ENCODE measurements around the gene ACOT2.
"Not testable (repeated sequence)": the region's sequence is repeated elsewhere in the genome, so short reads cannot be mapped to it uniquely, and the experiment has no call there.

Gene ACOT2

DNA sequence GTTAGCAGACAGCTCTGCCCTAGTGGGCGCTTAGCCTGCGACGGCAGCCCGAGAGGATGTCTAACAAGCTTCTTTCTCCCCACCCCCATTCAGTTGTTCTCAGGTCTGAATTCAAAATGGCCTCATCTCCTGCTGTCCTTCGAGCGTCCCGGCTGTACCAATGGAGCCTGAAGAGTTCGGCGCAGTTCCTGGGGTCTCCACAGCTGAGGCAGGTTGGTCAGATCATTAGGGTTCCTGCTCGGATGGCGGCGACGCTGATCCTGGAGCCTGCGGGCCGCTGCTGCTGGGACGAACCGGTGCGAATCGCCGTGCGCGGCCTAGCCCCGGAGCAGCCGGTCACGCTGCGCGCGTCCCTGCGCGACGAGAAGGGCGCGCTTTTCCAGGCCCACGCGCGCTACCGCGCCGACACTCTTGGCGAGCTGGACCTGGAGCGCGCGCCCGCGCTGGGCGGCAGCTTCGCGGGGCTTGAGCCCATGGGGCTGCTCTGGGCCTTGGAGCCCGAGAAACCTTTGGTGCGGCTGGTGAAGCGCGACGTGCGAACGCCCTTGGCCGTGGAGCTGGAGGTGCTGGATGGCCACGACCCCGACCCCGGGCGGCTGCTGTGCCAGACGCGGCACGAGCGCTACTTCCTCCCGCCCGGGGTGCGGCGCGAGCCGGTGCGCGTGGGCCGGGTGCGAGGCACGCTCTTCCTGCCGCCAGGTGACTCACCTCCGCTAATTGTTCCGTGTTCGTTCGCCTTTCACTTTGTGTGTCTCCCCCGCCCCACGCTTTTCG lies at the start of gene ACOT2:
Gene ACOT2, plus strand, starts transcription at position 29 of the 774 bp plus-strand sequence. Its CDS starts 28 bp downstream, at position 57.
- peak; percentile 86 for DNase-seq (ENCODE audit: low spot score)

DNA sequence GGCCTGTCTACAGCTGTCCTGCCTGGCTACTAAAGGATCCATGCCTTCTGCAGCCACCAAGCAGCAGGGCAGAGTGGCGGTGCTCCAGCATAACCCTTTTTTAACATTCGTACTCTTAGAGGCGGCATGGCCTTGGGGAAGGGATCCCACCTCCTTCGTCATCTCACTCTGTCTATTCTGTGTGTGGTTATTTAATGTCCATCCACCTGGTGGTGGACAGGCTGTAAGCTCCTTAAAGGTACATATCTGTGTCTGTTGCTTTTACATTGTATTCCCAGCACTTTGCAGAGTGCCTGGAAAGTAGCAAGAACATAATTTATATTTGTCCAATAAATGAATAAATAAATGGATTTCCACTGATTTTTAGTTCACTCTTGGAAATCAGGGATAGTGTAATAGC lies 47.8 kb upstream of the ACOT2 start:
- no peak for DNase-seq (ENCODE audit: low spot score)

- DNase-seq (ENCODE audit: low spot score): no peak
These were observed 44.5 kb upstream of the ACOT2 start for GRCh38 chr14:73524493-73524892.

- DNase-seq (ENCODE audit: low spot score): no peak
These were observed 42.7 kb upstream of the ACOT2 start for GRCh38 chr14:73526036-73526984.

DNA sequence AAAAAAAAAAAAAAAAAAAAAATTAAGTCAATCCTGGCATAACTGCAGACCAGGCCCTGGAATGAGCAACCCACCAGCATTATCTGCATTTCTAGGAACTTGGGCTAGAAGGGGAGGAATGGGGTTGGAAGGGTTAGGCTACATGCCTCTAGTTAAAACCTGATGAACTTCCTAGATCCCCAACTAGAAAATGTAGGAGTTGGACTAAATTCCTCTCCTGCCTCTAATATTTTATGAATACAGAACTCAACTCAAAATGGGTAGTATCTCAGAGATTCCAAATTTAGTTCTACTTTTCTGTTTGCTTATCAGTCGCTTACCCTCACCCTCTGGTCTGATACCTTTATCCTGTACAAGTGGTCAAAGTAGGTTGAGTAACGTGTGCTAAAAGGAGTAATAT lies 39.7 kb upstream of the ACOT2 start:
- not testable (repeated sequence) for DNase-seq (ENCODE audit: low spot score)

DNA sequence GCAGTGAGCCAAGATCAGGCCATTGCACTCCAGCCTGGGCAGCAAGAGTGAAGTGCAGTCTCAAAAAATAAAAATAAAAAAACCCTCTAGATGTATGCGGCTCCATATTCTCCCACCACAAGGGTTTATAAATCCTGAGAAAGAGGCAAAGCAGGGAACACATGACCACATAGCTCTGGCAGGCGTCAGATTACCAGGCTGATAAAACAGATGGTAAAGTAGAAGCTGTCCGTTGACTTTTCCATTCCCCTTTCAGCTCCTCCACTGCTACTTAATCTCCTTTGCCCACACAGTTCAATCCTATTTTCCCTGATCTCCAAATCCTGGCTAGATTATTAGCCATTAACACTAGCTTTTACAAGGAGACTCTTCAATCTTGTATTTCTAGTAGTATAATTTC lies 37.0 kb upstream of the ACOT2 start:
- not testable (repeated sequence) for DNase-seq (ENCODE audit: low spot score)

DNA sequence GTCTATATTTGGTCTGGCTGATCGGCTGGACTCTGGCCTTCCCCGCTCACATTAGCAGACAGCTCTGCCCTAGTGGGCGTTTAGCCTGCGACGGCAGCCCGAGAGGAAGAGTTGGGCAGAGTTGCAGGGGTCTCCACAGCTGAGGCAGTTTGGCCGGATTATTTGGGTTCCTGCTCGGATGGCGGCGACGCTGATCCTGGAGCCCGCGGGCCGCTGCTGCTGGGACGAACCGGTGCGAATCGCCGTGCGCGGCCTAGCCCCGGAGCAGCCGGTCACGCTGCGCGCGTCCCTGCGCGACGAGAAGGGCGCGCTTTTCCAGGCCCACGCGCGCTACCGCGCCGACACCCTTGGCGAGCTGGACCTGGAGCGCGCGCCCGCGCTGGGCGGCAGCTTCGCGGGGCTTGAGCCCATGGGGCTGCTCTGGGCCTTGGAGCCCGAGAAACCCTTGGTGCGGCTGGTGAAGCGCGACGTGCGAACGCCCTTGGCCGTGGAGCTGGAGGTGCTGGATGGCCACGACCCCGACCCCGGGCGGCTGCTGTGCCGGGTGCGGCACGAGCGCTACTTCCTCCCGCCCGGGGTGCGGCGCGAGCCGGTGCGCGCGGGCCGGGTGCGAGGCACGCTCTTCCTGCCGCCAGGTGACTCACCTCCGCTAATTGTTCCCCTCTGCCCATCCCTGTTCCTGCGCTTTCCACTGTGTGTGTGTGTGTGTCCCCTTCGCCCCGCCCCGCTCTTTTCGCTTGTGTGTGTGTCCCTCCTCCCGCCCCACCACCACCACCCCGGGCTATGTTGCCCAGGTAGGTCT lies 31.6 kb upstream of the ACOT2 start:
- not testable (repeated sequence) for DNase-seq (ENCODE audit: low spot score)

GRCh38 chr14:73539017-73539416 lies 30.0 kb upstream of the ACOT2 start:
- DNase-seq (ENCODE audit: low spot score): not testable (repeated sequence)

GRCh38 chr14:73542961-73543360 lies 26.1 kb upstream of the ACOT2 start:
- not testable (repeated sequence) for DNase-seq (ENCODE audit: low spot score)

GRCh38 chr14:73545353-73545752 lies 23.7 kb upstream of the ACOT2 start:
- not testable (repeated sequence) for DNase-seq (ENCODE audit: low spot score)

- not testable (repeated sequence) for DNase-seq (ENCODE audit: low spot score)
These were observed 19.9 kb upstream of the ACOT2 start for GRCh38 chr14:73549097-73549496.

- not testable (repeated sequence) for DNase-seq (ENCODE audit: low spot score)
These were observed 19.0 kb upstream of the ACOT2 start for GRCh38 chr14:73549889-73550524.

DNA sequence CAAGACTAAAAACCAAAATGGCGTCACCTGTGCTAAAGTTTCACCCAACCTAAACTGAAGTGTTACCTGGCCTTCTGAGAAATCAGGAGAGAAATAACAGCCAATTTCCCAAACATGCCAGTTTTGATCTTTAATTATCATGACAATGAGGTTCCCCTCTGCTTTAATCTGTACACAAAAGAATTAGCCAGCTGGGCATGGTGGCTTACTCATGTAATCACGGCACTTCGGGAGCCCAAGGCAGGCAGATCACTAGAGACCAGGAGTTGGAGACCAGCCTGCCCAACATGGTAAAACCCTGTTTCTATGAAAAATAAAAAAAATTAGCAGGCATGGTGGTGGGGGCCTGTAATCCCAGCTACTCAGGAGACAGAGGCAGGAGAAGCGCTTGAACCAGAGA lies 15.2 kb upstream of the ACOT2 start:
- DNase-seq (ENCODE audit: low spot score): no peak

- DNase-seq (ENCODE audit: low spot score): not testable (repeated sequence)
These were observed 11.8 kb upstream of the ACOT2 start for GRCh38 chr14:73557201-73557600.

- not testable (repeated sequence) for DNase-seq (ENCODE audit: low spot score)
These were observed 10.8 kb upstream of the ACOT2 start for GRCh38 chr14:73558238-73558637.

GRCh38 chr14:73562256-73562655 lies 6.8 kb upstream of the ACOT2 start:
- not testable (repeated sequence) for DNase-seq (ENCODE audit: low spot score)

DNA sequence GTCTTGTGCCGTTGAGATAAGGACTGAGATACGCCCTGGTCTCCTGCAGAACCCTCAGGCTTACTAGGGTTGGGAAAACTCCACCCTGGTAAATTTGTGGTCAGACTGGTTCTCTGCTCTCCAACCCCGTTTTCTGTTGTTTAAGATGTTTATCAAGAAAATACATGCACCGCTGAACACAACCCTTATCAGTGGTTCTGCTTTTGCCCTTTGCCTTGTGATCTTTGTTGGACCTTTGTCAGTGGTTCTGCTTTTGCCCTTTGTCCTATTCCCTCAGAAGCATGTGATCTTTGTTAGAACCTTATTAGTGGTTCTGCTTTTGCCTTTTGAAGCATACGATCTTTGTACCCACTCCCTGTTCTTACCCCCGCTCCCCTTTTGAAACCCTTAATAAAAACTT lies 6.3 kb upstream of the ACOT2 start:
- DNase-seq (ENCODE audit: low spot score): not testable (repeated sequence)

DNA sequence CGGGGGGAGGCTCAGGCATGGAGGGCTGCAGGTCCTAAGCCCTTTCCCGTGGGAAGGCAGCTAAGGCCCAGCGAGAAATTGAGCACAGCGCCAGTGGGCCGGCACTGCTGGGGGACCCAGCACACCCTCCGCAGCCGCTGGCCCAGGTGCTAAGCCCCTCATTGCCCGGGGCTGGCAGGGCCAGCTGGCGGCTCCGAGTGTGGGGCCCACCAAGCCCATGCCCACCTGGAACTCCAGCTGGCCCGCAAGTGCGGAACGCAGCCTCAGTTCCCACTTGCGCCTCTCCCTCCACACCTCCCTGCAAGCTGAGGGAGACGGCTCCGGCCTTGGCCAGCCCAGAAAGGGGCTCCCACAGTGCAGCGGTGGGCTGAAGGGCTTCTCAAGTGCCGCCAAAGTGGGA lies 2.6 kb upstream of the ACOT2 start:
- DNase-seq (ENCODE audit: low spot score): not testable (repeated sequence)

DNA sequence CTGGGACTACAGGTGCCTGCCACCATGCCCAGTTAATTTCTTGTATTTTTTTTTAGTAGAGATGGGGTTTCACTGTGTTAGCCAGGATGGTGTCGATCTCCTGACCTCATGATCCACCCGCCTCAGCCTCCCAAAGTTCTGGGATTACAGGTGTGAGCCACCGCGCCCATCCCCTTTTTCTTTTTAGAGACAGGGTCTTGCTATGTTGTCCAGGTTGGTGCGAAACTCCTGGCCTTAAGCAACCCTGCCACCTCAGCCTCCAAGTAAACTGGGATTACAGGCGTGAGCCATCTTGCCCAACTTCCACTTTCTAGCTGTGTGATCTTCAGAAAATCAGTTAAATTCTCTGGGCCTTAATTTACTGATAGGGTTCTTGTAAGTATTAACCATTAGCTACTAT lies 2.1 kb upstream of the ACOT2 start:
- not testable (repeated sequence) for DNase-seq (ENCODE audit: low spot score)

- no peak for DNase-seq (ENCODE audit: low spot score)
These were observed 1.7 kb upstream of the ACOT2 start for GRCh38 chr14:73567358-73567757.

Measured in left forelimb (tissue), 1 donor.